Middle frontal gyrus (tissue), 1 donor: Measurements from ENCODE around the gene SERAC1.

Source experiments
- DNase-seq: peaks from one replicate; pipeline ENCODE4 v3.0.0-alpha.2; 2015; ENCODE audit warnings: low spot score; ENCODE audit errors: extremely low spot score

The SERAC1 gene

GRCh38 chr6:158080849-158081656 is 87.0 kb downstream of the SERAC1 start:
- no peak for DNase-seq

GRCh38 chr6:158078320-158078719 is 89.7 kb downstream of the SERAC1 start:
- DNase-seq, result no peak

- no peak for DNase-seq
Measured at GRCh38 chr6:158077676-158078075, 90.4 kb downstream of the SERAC1 start.

- no peak for DNase-seq
Measured at GRCh38 chr6:158076548-158076947, 91.5 kb downstream of the SERAC1 start.

GRCh38 chr6:158073776-158074175 is 94.3 kb downstream of the SERAC1 start:
- no peak for DNase-seq

- peak; percentile 52 for DNase-seq
Measured at GRCh38 chr6:158072083-158072721, 95.9 kb downstream of the SERAC1 start.

- no peak for DNase-seq
Measured at GRCh38 chr6:158071121-158072082, 96.7 kb downstream of the SERAC1 start.

- no peak for DNase-seq
Measured at GRCh38 chr6:158070513-158070912, 97.5 kb downstream of the SERAC1 start.

- no peak for DNase-seq
Measured at GRCh38 chr6:158069800-158070195, 98.3 kb downstream of the SERAC1 start.

GRCh38 chr6:158068893-158069799 is 98.9 kb downstream of the SERAC1 start:
- no peak for DNase-seq

- DNase-seq, result no peak
Measured at GRCh38 chr6:158068156-158068892, 99.7 kb downstream of the SERAC1 start.

GRCh38 chr6:158067436-158068015 is 100.5 kb downstream of the SERAC1 start:
- DNase-seq, result no peak

- DNase-seq, result no peak
Measured at GRCh38 chr6:158066136-158066781, 101.8 kb downstream of the SERAC1 start.

- no peak for DNase-seq
Measured at GRCh38 chr6:158064725-158065251, 103.3 kb downstream of the SERAC1 start.

- no peak for DNase-seq
Measured at GRCh38 chr6:158063736-158064135, 104.3 kb downstream of the SERAC1 start.

- DNase-seq, result no peak
Measured at GRCh38 chr6:158061709-158062461, 106.2 kb downstream of the SERAC1 start.

GRCh38 chr6:158061361-158061708 is 106.7 kb downstream of the SERAC1 start:
- DNase-seq, result no peak
